DOHH2 (cell line): ENCODE data around the gene RRAS.

Experiments
- H3F3A ChIP-seq: fragments of 200-600 bp; sonication (generic), shearing (Covaris generic); 2 replicates; pipeline ENCODE4 v1.6.0; 2016; ENCODE audit warnings: antibody characterized with exemption, mild to moderate bottlenecking; ENCODE audit not compliant: control insufficient read depth, insufficient read depth
- H3K27ac ChIP-seq: fragments of 200-600 bp; sonication (generic); 2 replicates; pipeline ENCODE4 v1.5.1; 2014; ENCODE audit warnings: low read depth, mild to moderate bottlenecking, low read length, moderate library complexity
- H3K27me3 ChIP-seq: fragments of 200-600 bp; sonication (generic); 2 replicates; pipeline ENCODE4 v1.6.1; 2014; ENCODE audit warnings: mild to moderate bottlenecking, low read length, mixed read lengths; ENCODE audit not compliant: control insufficient read depth
- H3K36me3 ChIP-seq: fragments of 200-600 bp; sonication (generic); 2 replicates; pipeline ENCODE4 v1.6.1; 2014; ENCODE audit warnings: mild to moderate bottlenecking, low read length, moderate library complexity, mixed read lengths; ENCODE audit not compliant: control insufficient read depth
- H3K4me1 ChIP-seq: fragments of 200-600 bp; sonication (generic); 2 replicates; pipeline ENCODE4 v1.6.1; 2014; ENCODE audit warnings: mild to moderate bottlenecking, low read length, mixed read lengths; ENCODE audit not compliant: control insufficient read depth
- H3K4me2 ChIP-seq: fragments of 200-600 bp; sonication (generic); 2 replicates; pipeline ENCODE4 v1.6.0; 2014; ENCODE audit warnings: mild to moderate bottlenecking, low read length, moderate library complexity
- H3K4me3 ChIP-seq: fragments of 200-600 bp; sonication (generic); 2 replicates; pipeline ENCODE4 v1.5.1; 2014; ENCODE audit warnings: mild to moderate bottlenecking, low read length, mixed read lengths
- H3K79me2 ChIP-seq: fragments of 200-600 bp; sonication (generic); 2 replicates; pipeline ENCODE4 v1.6.1; 2014; ENCODE audit warnings: mild to moderate bottlenecking, low read length, mixed read lengths; ENCODE audit not compliant: control insufficient read depth
- H3K9me2 ChIP-seq: fragments of 200-600 bp; sonication (generic); replicated peaks from 2 replicates; pipeline ENCODE4 v1.6.1; 2014; ENCODE audit warnings: mild to moderate bottlenecking, low read length, mixed read lengths; ENCODE audit not compliant: control insufficient read depth
- H3K9me3 ChIP-seq: fragments of 200-600 bp; sonication (generic); 2 replicates; pipeline ENCODE4 v1.6.1; 2014; ENCODE audit warnings: antibody characterized with exemption, low read length, mixed read lengths; ENCODE audit not compliant: control insufficient read depth, insufficient read depth
- H4K20me1 ChIP-seq: fragments of 200-600 bp; sonication (generic); 2 replicates; pipeline ENCODE4 v1.6.0; 2014; ENCODE audit warnings: low read depth, mild to moderate bottlenecking, antibody characterized with exemption, low read length, moderate library complexity; ENCODE audit not compliant: control insufficient read depth, insufficient read depth
- CTCF ChIP-seq: fragments of 200-600 bp; sonication (generic); IDR thresholded peaks from one replicate; pipeline ENCODE4 v1.5.1; 2014; ENCODE audit warnings: antibody characterized with exemption, mild to moderate bottlenecking, low read depth, low read length; ENCODE audit not compliant: poor library complexity, severe bottlenecking
- EZH2phosphoT487 ChIP-seq: fragments of 200-600 bp; sonication (generic); IDR thresholded peaks from 2 replicates; pipeline ENCODE4 v1.6.1; 2017; ENCODE audit warnings: borderline replicate concordance, mild to moderate bottlenecking, antibody characterized with exemption, low read length, moderate library complexity, mixed read lengths

RRAS gene

GRCh38 chr19:49589502-49589905 lies 50.4 kb downstream of the RRAS start:
- Histone ChIP-seq H3K9me3 (no peaks in the 10 kb centered on the region), H3K4me2 (peak overlapping the region; percentile 45), H3K27me3 (peaks cover 4% of the 10 kb centered on the region; the same call in 1 of the 2 replicates), H3K4me1 (peaks cover 22% of the 10 kb centered on the region), H3F3A (peaks cover 24% of the 10 kb centered on the region), H3K4me3 (no peak overlapping the region; the same call in 1 of the 2 replicates), H3K79me2 (peaks cover 35% of the 10 kb centered on the region), H4K20me1 (no peaks in the 10 kb centered on the region), H3K36me3 (peaks cover 23% of the 10 kb centered on the region), H3K27ac (no peak overlapping the region), H3K9me2 (no peaks in the 10 kb centered on the region)
- TF ChIP-seq CTCF (no peak), EZH2phosphoT487 (no peak)

GRCh38 chr19:49588365-49589122 lies 51.4 kb downstream of the RRAS start:
- no peak overlapping the region for H3K4me3 ChIP-seq
- no peak for TF ChIP-seq CTCF
- TF ChIP-seq EZH2phosphoT487, result no peak
- no peak overlapping the region for H3K27ac ChIP-seq
- peaks cover 13% of the 10 kb centered on the region for H3K36me3 ChIP-seq
- peaks cover 4% of the 10 kb centered on the region; the same call in 1 of the 2 replicates for H3K27me3 ChIP-seq
- H3K9me2 ChIP-seq, result no peaks in the 10 kb centered on the region
- H3K9me3 ChIP-seq, result no peaks in the 10 kb centered on the region
- no peak overlapping the region for H3K4me2 ChIP-seq
- peaks cover 17% of the 10 kb centered on the region for H3K4me1 ChIP-seq
- H3F3A ChIP-seq, result peaks cover 24% of the 10 kb centered on the region
- H4K20me1 ChIP-seq, result no peaks in the 10 kb centered on the region
- H3K79me2 ChIP-seq, result peaks cover 25% of the 10 kb centered on the region

- peaks cover 10% of the 10 kb centered on the region for H3K4me1 ChIP-seq
- no peaks in the 10 kb centered on the region for H3K9me2 ChIP-seq
- H4K20me1 ChIP-seq, result no peaks in the 10 kb centered on the region
- no peak overlapping the region for H3K4me2 ChIP-seq
- peaks cover 11% of the 10 kb centered on the region for H3K36me3 ChIP-seq
- no peak overlapping the region for H3K4me3 ChIP-seq
- H3K79me2 ChIP-seq, result peaks cover 13% of the 10 kb centered on the region
- no peaks in the 10 kb centered on the region for H3K9me3 ChIP-seq
- H3K27ac ChIP-seq, result no peak overlapping the region
- TF ChIP-seq CTCF (no peak), EZH2phosphoT487 (no peak)
- peaks cover 4% of the 10 kb centered on the region; the same call in 1 of the 2 replicates for H3K27me3 ChIP-seq
- peaks cover 16% of the 10 kb centered on the region for H3F3A ChIP-seq
Observed at GRCh38 chr19:49587227-49587626, 52.7 kb downstream of the RRAS start.
